ENCODE results near the gene DMRTC2. TPM values are rescaled to one million over a fixed set of nuclear protein-coding genes. Genes with fewer than 3 reads are reported as not detected.
A peak's percentile ranks its signal among the peaks of the same experiment; 100 is the strongest.

Gene DMRTC2
- total and polyA plus RNA-seq, 4 donors = 0.03 TPM; not detected in 3

DNA sequence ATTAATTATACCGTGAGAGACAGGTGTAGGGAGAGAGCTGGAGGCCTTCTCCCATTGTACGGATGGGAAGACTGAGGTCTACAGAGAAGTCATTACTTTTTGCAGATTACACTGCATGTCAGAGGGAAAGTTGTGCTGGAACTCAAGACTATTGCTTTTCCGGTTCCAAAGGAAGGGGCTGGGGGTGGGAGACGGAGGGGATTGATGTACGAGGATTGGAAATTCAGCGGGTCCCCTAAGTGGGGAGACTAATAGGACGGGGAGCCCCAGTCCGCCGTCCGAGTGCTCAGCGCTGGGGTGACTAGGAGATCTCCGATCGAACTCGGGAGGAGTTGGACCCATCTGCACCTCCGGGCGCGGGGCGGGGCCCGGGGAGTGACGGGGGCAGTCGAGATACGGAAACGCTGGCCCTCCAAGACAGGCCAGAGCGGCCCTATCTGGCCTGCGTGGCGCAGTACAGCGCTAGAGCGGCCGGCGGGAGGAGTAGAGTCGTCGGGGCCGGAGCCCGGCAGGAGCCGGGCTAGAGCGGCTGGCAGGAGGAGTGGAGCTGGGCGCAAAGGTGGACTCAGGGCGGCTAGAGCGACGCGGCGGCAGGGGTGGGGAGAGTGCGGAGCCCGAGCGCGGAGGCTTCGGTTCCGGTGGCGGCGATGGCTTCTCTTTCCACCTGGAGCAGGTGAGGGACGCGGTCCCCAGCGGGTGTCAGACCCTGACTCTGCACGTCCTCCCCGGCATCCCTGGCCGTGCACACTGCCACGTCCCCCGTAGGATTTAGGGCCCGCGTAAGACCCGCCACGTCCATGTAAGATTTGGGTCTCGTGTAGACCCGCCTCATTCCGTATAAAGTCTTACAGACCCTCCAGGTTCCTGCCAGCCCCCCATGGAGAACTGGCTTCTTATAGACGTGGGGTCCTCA lies 39.2 kb downstream of the DMRTC2 start:
- Histone ChIP-seq H3K4me3 (peak overlapping the region; percentile 98), H3K4me1 (ENCODE audit: control insufficient read depth in 5 of 5, insufficient read depth in 5 of 5, low read length in 5 of 5) (peaks cover 0 to 35% (median 7%) of the 10 kb centered on the region in 5 donors), H3K27ac (ENCODE audit: low read depth in 1 of 2, low read length in 1 of 2) (peak overlapping the region; percentile 85 to 96), H3K9me3 (ENCODE audit: control insufficient read depth in 4 of 4, insufficient read depth in 3 of 4, low read length in 3 of 4) (no peaks in the 10 kb centered on the region), H3K9ac (ENCODE audit: insufficient read depth in 1 of 2, low read length in 2 of 2) (peak overlapping the region; percentile 32 to 78), H3K36me3 (ENCODE audit: control insufficient read depth in 4 of 4, insufficient read depth in 4 of 4, low read length in 4 of 4) (peaks cover 0 to 10% (median 3%) of the 10 kb centered on the region in 4 donors), H3K27me3 (ENCODE audit: control insufficient read depth in 3 of 3, insufficient read depth in 3 of 3, low read length in 2 of 3) (no peaks in the 10 kb centered on the region)
- 1% methylated on average over 62 to 66 of the region's 66 CpGs for WGBS, 2 donors
- TF ChIP-seq, protein P1, sequence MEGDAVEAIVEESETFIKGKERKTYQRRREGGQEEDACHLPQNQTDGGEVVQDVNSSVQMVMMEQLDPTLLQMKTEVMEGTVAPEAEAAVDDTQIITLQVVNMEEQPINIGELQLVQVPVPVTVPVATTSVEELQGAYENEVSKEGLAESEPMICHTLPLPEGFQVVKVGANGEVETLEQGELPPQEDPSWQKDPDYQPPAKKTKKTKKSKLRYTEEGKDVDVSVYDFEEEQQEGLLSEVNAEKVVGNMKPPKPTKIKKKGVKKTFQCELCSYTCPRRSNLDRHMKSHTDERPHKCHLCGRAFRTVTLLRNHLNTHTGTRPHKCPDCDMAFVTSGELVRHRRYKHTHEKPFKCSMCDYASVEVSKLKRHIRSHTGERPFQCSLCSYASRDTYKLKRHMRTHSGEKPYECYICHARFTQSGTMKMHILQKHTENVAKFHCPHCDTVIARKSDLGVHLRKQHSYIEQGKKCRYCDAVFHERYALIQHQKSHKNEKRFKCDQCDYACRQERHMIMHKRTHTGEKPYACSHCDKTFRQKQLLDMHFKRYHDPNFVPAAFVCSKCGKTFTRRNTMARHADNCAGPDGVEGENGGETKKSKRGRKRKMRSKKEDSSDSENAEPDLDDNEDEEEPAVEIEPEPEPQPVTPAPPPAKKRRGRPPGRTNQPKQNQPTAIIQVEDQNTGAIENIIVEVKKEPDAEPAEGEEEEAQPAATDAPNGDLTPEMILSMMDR (IDR thresholded peaks at IDR 0.05; ENCODE audit: control extremely low read depth, extremely low read depth) = peak; percentile 17
- peak; percentile 93 for ATAC-seq (ENCODE audit: insufficient read depth, low FRiP score)
- peak; percentile 95 to 97 (median 95) for DNase-seq

DNA sequence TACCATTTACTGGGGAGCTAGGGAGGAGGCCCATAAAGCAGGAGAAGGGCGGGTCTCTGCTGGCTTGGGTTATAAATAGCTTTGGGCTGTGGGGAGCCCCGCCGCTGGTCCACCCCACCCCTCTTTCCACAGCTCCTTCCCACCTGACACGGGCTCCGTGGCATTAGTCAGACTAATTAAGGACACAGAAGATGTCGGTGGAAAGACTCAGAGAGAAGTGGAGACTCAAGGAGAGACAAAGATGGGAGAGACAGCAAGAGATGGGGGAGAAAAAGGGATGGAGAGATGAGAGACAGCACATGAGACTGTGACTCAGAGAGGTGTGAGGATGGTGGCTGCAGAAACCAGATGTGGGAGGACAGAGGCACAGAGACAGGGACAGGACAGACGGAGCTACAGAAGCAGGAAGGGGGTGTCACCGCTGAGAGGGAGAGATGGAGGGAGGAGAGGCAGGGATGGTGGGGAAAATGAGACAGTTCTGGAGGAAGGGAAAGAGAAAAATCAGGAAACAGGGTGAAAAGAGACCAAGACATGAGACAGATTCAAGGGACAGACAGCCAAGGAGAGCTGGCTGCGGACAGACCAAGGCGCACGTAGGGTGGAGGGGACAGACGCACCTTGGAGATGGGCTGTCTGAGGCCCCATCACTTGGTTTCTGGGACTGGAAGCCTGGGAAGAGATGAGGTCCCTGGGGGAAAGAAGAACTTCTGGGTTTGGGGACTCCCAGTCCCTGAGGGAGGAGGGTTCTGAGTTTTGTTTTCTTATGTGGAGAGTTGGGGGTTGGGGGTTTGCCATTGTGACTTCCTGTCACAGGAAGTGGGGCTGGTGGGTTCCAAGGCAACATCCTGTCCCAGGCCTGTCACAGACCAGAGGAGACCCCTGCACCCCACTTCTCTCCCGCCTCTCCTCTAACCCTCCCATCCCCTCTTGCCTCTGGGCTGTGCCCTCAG lies 42.2 kb downstream of the DMRTC2 start:
- Histone ChIP-seq H3K9me3 (ENCODE audit: control insufficient read depth in 4 of 4, insufficient read depth in 3 of 4, low read length in 3 of 4) (no peaks in the 10 kb centered on the region), H3K27ac (ENCODE audit: low read depth in 1 of 2, low read length in 1 of 2) (peak overlapping the region in 1 of 2 donors; percentile 66), H3K36me3 (ENCODE audit: control insufficient read depth in 4 of 4, insufficient read depth in 4 of 4, low read length in 4 of 4) (peaks cover 0 to 24% (median 4%) of the 10 kb centered on the region in 4 donors), H3K4me1 (ENCODE audit: control insufficient read depth in 5 of 5, insufficient read depth in 5 of 5, low read length in 5 of 5) (peaks cover 0 to 35% (median 7%) of the 10 kb centered on the region in 5 donors), H3K9ac (ENCODE audit: insufficient read depth in 1 of 2, low read length in 2 of 2) (peak overlapping the region; percentile 11), H3K4me3 (no peak overlapping the region), H3K27me3 (ENCODE audit: control insufficient read depth in 3 of 3, insufficient read depth in 3 of 3, low read length in 2 of 3) (no peaks in the 10 kb centered on the region)
- TF ChIP-seq, protein P1 (IDR thresholded peaks at IDR 0.05; ENCODE audit: control extremely low read depth, extremely low read depth) = no peak
- ATAC-seq (ENCODE audit: insufficient read depth, low FRiP score) = no peak
- WGBS, 2 donors = 21 to 42% methylated on average over 13 of the region's 13 CpGs
- DNase-seq = peak in 1 of 3 donors; percentile 23

DNA sequence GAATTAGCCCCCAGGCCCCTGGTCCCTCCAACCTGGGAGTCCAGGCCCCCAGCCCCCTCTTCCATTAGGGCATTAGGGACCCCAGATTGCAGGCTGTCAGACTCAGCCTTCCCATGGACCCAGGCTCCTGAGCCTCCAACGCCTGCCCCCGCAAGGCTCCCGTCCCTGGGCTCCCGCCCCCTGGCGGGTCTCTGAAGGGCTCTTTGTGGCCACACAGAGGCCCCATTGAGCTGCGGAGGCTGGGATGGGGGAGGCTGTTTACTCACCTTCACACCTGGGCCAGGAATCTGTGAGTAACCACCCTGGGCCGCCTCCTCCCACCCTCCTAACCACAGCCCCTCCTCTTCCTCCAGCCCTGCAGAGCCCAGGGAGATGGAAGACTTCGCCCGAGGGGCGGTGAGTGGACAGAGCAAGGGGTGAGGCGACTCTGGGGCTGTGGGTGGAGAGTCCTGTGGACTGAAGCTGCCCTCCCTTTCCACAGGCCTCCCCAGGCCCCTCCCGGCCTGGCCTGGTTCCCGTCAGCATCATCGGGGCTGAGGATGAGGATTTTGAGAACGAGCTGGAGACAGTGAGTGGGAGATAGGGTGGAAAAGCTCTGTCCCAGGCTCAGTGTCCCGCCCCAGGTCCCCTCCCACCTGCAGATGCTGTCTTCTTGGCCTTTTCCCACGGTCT lies 43.0 kb downstream of the DMRTC2 start:
- no peak overlapping the region for H3K9ac ChIP-seq (ENCODE audit: insufficient read depth in 1 of 2, low read length in 2 of 2)
- peaks cover 0 to 32% (median 4%) of the 10 kb centered on the region in 4 donors for H3K36me3 ChIP-seq (ENCODE audit: control insufficient read depth in 4 of 4, insufficient read depth in 4 of 4, low read length in 4 of 4)
- ATAC-seq (ENCODE audit: insufficient read depth, low FRiP score) (peak; percentile 57), DNase-seq (peak; percentile 62 to 84 (median 83))
- H3K27me3 ChIP-seq (ENCODE audit: control insufficient read depth in 3 of 3, insufficient read depth in 3 of 3, low read length in 2 of 3) = no peaks in the 10 kb centered on the region
- no peaks in the 10 kb centered on the region for H3K9me3 ChIP-seq (ENCODE audit: control insufficient read depth in 4 of 4, insufficient read depth in 3 of 4, low read length in 3 of 4)
- H3K27ac ChIP-seq (ENCODE audit: low read depth in 1 of 2, low read length in 1 of 2) = peak overlapping the region in 1 of 2 donors; percentile 66
- H3K4me3 ChIP-seq = no peak overlapping the region
- 28 to 40% methylated on average over 15 to 17 of the region's 17 CpGs for WGBS, 2 donors
- peaks cover 0 to 30% (median 7%) of the 10 kb centered on the region in 5 donors for H3K4me1 ChIP-seq (ENCODE audit: control insufficient read depth in 5 of 5, insufficient read depth in 5 of 5, low read length in 5 of 5)
- TF ChIP-seq, protein P1 (IDR thresholded peaks at IDR 0.05; ENCODE audit: control extremely low read depth, extremely low read depth) = no peak
